H9 (cell line): Measurements from ENCODE around the gene EIF2S2. TPM values are rescaled to one million over a fixed set of nuclear protein-coding genes. Genes with fewer than 3 reads are reported as not detected.

Experiments used
- DNase-seq: peaks from one replicate; pipeline ENCODE4 v3.0.0-alpha.2; 2017
- H2AFZ ChIP-seq: one replicate; pipeline ENCODE4 v1.6.1; 2013; ENCODE audit warnings: mild to moderate bottlenecking, low read length, control low read depth, moderate library complexity
- H2AK5ac ChIP-seq: 2 replicates; pipeline ENCODE4 v1.6.1; 2013; ENCODE audit warnings: low read length, control low read depth, mixed read lengths; ENCODE audit not compliant: insufficient read length
- H2BK120ac ChIP-seq: one replicate; pipeline ENCODE4 v1.6.1; 2013; ENCODE audit warnings: low read depth, mild to moderate bottlenecking, low read length, control low read depth, inconsistent platforms; ENCODE audit not compliant: poor library complexity, severe bottlenecking
- H2BK12ac ChIP-seq: 2 replicates; pipeline ENCODE4 v1.6.1; 2013; ENCODE audit warnings: low read length, control low read depth, mixed read lengths, low read depth; ENCODE audit not compliant: insufficient read length
- H2BK15ac ChIP-seq: 2 replicates; pipeline ENCODE4 v1.6.1; 2013; ENCODE audit warnings: low read depth, low read length, control low read depth
- H2BK20ac ChIP-seq: one replicate; pipeline ENCODE4 v1.6.1; 2013; ENCODE audit warnings: low read depth, mild to moderate bottlenecking, low read length, control low read depth, inconsistent platforms; ENCODE audit not compliant: poor library complexity, severe bottlenecking
- H2BK5ac ChIP-seq: 2 replicates; pipeline ENCODE4 v1.6.1; 2013; ENCODE audit warnings: low read length, control low read depth, mixed read lengths; ENCODE audit not compliant: insufficient read length
- H3K14ac ChIP-seq: 2 replicates; pipeline ENCODE4 v1.6.1; 2013; ENCODE audit warnings: low read length, control low read depth; ENCODE audit not compliant: insufficient read depth
- H3K18ac ChIP-seq: 2 replicates; pipeline ENCODE4 v1.6.1; 2013; ENCODE audit warnings: low read depth, mild to moderate bottlenecking, mixed read lengths, low read length, control low read depth; ENCODE audit not compliant: insufficient read length
- H3K23ac ChIP-seq: 2 replicates; pipeline ENCODE4 v1.6.1; 2013; ENCODE audit warnings: low read length, control low read depth, mixed read lengths, low read depth; ENCODE audit not compliant: insufficient read length
- H3K23me2 ChIP-seq: 2 replicates; pipeline ENCODE4 v1.6.1; 2013; ENCODE audit warnings: low read depth, mild to moderate bottlenecking, mixed read lengths, low read length, control low read depth; ENCODE audit not compliant: insufficient read length, poor library complexity, severe bottlenecking
- H3K27ac ChIP-seq: 2 replicates; pipeline ENCODE4 v1.5.1; 2013; ENCODE audit warnings: low read length, control low read depth, mixed read lengths, low read depth; ENCODE audit not compliant: insufficient read length
- H3K27me3 ChIP-seq: 2 replicates; pipeline ENCODE4 v1.6.1; 2013; ENCODE audit warnings: low read length, control low read depth, inconsistent platforms; ENCODE audit not compliant: insufficient read depth
- H3K4ac ChIP-seq: 2 replicates; pipeline ENCODE4 v1.6.1; 2013; ENCODE audit warnings: low read depth, mild to moderate bottlenecking, control low read depth, inconsistent platforms, low read length, moderate library complexity
- H3K4me1 ChIP-seq: 2 replicates; pipeline ENCODE4 v1.6.1; 2013; ENCODE audit warnings: low read length, control low read depth, inconsistent platforms; ENCODE audit not compliant: insufficient read depth
- H3K4me2 ChIP-seq: 2 replicates; pipeline ENCODE4 v1.6.1; 2013; ENCODE audit warnings: low read length, control low read depth, mixed read lengths; ENCODE audit not compliant: insufficient read length, insufficient read depth
- H3K56ac ChIP-seq: 2 replicates; pipeline ENCODE4 v1.6.1; 2013; ENCODE audit warnings: low read depth, mild to moderate bottlenecking, mixed read lengths, low read length, control low read depth; ENCODE audit not compliant: insufficient read length
- H3K79me1 ChIP-seq: 2 replicates; pipeline ENCODE4 v1.6.1; 2013; ENCODE audit warnings: low read depth, mild to moderate bottlenecking, moderate library complexity, low read length, control low read depth, inconsistent platforms; ENCODE audit not compliant: insufficient read depth, poor library complexity, severe bottlenecking
- H3K79me2 ChIP-seq: 2 replicates; pipeline ENCODE4 v1.6.1; 2013; ENCODE audit warnings: low read length, control low read depth, inconsistent platforms; ENCODE audit not compliant: insufficient read depth
- H3K9ac ChIP-seq: 2 replicates; pipeline ENCODE4 v1.6.1; 2013; ENCODE audit warnings: low read length, control low read depth, mixed read lengths; ENCODE audit not compliant: insufficient read length; ENCODE audit errors: extremely low read depth
- H3K9me3 ChIP-seq: one replicate; pipeline ENCODE4 v1.6.1; 2013; ENCODE audit warnings: low read depth, low read length, inconsistent platforms; ENCODE audit not compliant: control insufficient read depth
- H3T11ph ChIP-seq: one replicate; pipeline ENCODE4 v1.6.1; 2013; ENCODE audit warnings: mild to moderate bottlenecking, low read length, control low read depth, inconsistent platforms
- H4K20me1 ChIP-seq: one replicate; pipeline ENCODE4 v1.6.1; 2013; ENCODE audit not compliant: control insufficient read depth, insufficient read length, insufficient read depth
- H4K5ac ChIP-seq: 2 replicates; pipeline ENCODE4 v1.6.1; 2013; ENCODE audit warnings: low read depth, mild to moderate bottlenecking, mixed read lengths, low read length, control low read depth; ENCODE audit not compliant: insufficient read length
- H4K8ac ChIP-seq: replicated peaks from 2 replicates; pipeline ENCODE4 v1.6.1; 2013; ENCODE audit warnings: low read length, control low read depth, mixed read lengths, low read depth; ENCODE audit not compliant: insufficient read length
- H4K91ac ChIP-seq: 2 replicates; pipeline ENCODE4 v1.6.1; 2013; ENCODE audit warnings: low read depth, mild to moderate bottlenecking, moderate library complexity, mixed read lengths, low read length, control low read depth; ENCODE audit not compliant: insufficient read length
- H3K27ac Mint-ChIP-seq, 3 experiments: 2 replicates in 2 of 3; 3 replicates in 1 of 3; pipeline ENCODE4 v1.8.0; 2020 to 2021; ENCODE audit warnings: mixed read lengths in 3 of 3, mild to moderate bottlenecking in 1 of 3, moderate library complexity in 1 of 3
- H3K27me3 Mint-ChIP-seq: 2 replicates; pipeline ENCODE4 v1.8.0; 2021; ENCODE audit warnings: low read depth, mild to moderate bottlenecking, moderate library complexity, mixed read lengths
- H3K36me3 Mint-ChIP-seq, 3 experiments: 2 replicates in 2 of 3; 3 replicates in 1 of 3; pipeline ENCODE4 v1.8.0; 2020 to 2021; ENCODE audit warnings: low read depth in 3 of 3, mixed read lengths in 3 of 3; ENCODE audit not compliant: insufficient read depth in 1 of 3
- H3K4me1 Mint-ChIP-seq, 2 experiments: 2 replicates each; pipeline ENCODE4 v1.8.0; 2020; ENCODE audit warnings: mixed read lengths in 2 of 2
- H3K4me3 Mint-ChIP-seq, 2 experiments: 2 replicates in 1 of 2; 3 replicates in 1 of 2; pipeline ENCODE4 v1.8.0; 2020 to 2021; ENCODE audit warnings: mild to moderate bottlenecking in 2 of 2, mixed read lengths in 2 of 2, moderate library complexity in 1 of 2
- H3K9me3 Mint-ChIP-seq, 2 experiments: 2 replicates in 1 of 2; 3 replicates in 1 of 2; pipeline ENCODE4 v1.8.0; 2020; ENCODE audit warnings: mild to moderate bottlenecking in 2 of 2, mixed read lengths in 2 of 2, moderate library complexity in 1 of 2
- WGBS: extraction: QIAGEN DNeasy Blood & Tissue Kit; methylation state at CpG from one replicate; pipeline ENCODE4 v1.1.7; 2013; ENCODE audit warnings: missing lambda C conversion rate, low lambda C conversion rate, mixed read lengths; ENCODE audit not compliant: insufficient read length; ENCODE audit errors: extremely low coverage; 5-methylcytosine and 5-hydroxymethylcytosine counted together
- total RNA-seq: library from RNA; stranded (reverse); gene quantifications from 2 replicates; pipeline ENCODE4 v1.2.1, GENCODE V29; 2021
- TF ChIP-seq, protein P1 (sequence below): fragments of 200-600 bp; sonication (generic); conservative IDR thresholded peaks from 3 replicates; pipeline ENCODE4 v1.8.0; 2021; ENCODE audit warnings: antibody characterized with exemption, mild to moderate bottlenecking

EIF2S2 gene
- total RNA-seq, 1 experiment from 2014 or later = 188 TPM

DNA sequence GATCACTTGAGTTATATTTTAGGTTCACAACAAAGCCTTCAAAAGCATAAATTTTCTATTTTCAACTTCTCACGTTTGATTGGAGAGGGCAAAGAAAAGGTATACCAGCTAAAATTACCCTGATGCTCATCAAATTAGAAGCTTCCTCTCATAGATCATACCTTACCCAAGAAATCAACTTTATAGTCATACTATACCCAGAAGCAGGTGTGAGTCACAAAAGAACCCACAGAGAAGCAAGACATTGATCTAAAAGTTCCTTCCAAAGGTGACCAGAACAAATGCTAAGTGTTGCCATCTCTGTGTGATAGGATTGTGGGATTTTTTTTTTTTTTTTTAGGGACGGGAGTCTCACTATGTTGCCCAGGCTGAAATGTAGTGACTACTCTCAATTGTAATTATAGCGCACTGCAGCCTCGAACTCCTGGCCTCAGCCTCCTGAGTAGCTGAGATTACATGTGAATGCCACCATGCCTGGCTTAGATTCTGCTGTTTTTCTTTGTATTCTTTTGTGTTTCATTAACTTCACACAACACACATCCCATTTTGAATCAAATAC lies 3.3 kb downstream of the EIF2S2 start:
- H2BK120ac ChIP-seq = no peak overlapping the region
- H3K9ac ChIP-seq = no peak overlapping the region
- no peak overlapping the region for H3K4ac ChIP-seq
- H4K91ac ChIP-seq = no peak overlapping the region
- H3K27me3 ChIP-seq = no peaks in the 10 kb centered on the region
- no peak for DNase-seq
- H3K14ac ChIP-seq = no peak overlapping the region
- no peaks in the 10 kb centered on the region for H4K20me1 ChIP-seq
- Mint-ChIP-seq H3K27ac (no peak overlapping the region; a peak in 1 of 7 replicates), H3K4me1 (peaks cover 26 to 33% of the 10 kb centered on the region in 2 experiments), H3K27me3 (no peaks in the 10 kb centered on the region; the same call in 1 of the 2 replicates), H3K4me3 (peak overlapping the region; percentile 17 to 41; a peak in 4 of 5 replicates), H3K36me3 (peaks cover 50 to 70% (median 59%) of the 10 kb centered on the region in 3 experiments), H3K9me3 (no peaks in the 10 kb centered on the region)
- no peak overlapping the region for H3K23ac ChIP-seq
- peaks cover 3% of the 10 kb centered on the region; the same call in 1 of the 2 replicates for H3K4me1 ChIP-seq
- no peak overlapping the region for H4K8ac ChIP-seq
- no peak overlapping the region for H2AFZ ChIP-seq
- H3K79me1 ChIP-seq = peaks cover 7% of the 10 kb centered on the region
- no peak overlapping the region for H2BK12ac ChIP-seq
- no peak overlapping the region for H3K4me2 ChIP-seq
- H3K56ac ChIP-seq = no peak overlapping the region
- peaks cover 15% of the 10 kb centered on the region for H3K23me2 ChIP-seq
- no peak overlapping the region for H2BK5ac ChIP-seq
- H3K79me2 ChIP-seq = peaks cover 46% of the 10 kb centered on the region
- TF ChIP-seq, protein P1, sequence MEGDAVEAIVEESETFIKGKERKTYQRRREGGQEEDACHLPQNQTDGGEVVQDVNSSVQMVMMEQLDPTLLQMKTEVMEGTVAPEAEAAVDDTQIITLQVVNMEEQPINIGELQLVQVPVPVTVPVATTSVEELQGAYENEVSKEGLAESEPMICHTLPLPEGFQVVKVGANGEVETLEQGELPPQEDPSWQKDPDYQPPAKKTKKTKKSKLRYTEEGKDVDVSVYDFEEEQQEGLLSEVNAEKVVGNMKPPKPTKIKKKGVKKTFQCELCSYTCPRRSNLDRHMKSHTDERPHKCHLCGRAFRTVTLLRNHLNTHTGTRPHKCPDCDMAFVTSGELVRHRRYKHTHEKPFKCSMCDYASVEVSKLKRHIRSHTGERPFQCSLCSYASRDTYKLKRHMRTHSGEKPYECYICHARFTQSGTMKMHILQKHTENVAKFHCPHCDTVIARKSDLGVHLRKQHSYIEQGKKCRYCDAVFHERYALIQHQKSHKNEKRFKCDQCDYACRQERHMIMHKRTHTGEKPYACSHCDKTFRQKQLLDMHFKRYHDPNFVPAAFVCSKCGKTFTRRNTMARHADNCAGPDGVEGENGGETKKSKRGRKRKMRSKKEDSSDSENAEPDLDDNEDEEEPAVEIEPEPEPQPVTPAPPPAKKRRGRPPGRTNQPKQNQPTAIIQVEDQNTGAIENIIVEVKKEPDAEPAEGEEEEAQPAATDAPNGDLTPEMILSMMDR = no peak
- no peaks in the 10 kb centered on the region for H3K9me3 ChIP-seq
- WGBS = no CpG with 5 or more reads among the region's 4 CpGs
- no peak overlapping the region for H2BK20ac ChIP-seq
- H3K27ac ChIP-seq = no peak overlapping the region
- no peak overlapping the region for H4K5ac ChIP-seq
- H3T11ph ChIP-seq = no peak overlapping the region
- H2BK15ac ChIP-seq = no peak overlapping the region
- H3K18ac ChIP-seq = no peak overlapping the region
- H2AK5ac ChIP-seq = no peak overlapping the region
